ENCODE results near the gene TPM4.

Gene TPM4

DNA sequence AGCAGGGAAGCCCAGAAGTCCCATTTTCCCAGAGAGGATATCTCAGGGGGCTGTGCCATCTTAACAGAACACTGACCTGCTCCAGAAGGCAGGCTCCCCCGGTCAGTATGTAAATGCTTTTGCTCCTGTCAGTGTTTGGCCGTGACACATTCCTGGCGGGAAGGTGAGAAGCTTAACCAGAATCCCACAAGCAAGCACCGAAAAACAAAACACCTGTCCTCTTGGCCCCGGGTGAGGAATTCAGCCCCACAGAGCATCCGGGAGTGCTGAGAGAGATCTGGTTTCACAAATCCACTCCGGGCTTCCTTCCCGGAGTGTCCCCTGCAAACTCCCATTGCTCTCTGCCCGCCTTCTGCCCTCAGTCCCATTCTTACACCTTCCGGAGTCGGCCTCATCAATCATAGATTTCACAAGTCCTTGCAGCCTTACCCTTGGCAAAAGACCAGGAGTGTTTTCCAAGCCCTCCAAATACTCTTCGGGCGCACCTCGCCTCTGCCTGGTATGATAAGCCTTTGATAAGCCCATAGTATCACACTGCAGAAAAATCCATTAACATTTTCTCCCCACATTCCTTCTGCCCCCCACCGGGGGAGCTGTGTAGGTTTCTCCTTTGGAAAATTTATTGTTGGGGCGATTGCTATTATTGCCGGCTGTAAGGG is 12.2 kb downstream of the TPM4 start:
- Histone ChIP-seq H3K4me3 (ENCODE audit: low read depth, low read length, poor library complexity, severe bottlenecking) (no peak overlapping the region), H4K20me1 (ENCODE audit: insufficient read depth, low read length) (no peaks in the 10 kb centered on the region), H2AFZ (ENCODE audit: low read length) (no peak overlapping the region), H3K9me3 (ENCODE audit: low read length) (no peaks in the 10 kb centered on the region), H3K27ac (ENCODE audit: low read depth, low read length, poor library complexity, severe bottlenecking) (no peak overlapping the region), H3K9ac (ENCODE audit: low read length) (no peak overlapping the region), H3K4me1 (ENCODE audit: insufficient read depth, low read length, severe bottlenecking) (peaks cover 5% of the 10 kb centered on the region), H3F3A (ENCODE audit: insufficient read depth, low read length) (no peaks in the 10 kb centered on the region), H3K4me2 (ENCODE audit: low read length) (no peak overlapping the region), H3K79me2 (ENCODE audit: insufficient read depth, low read length) (no peaks in the 10 kb centered on the region), H3K9me2 (ENCODE audit: low read depth, low read length) (no peaks in the 10 kb centered on the region), H3K27me3 (ENCODE audit: insufficient read depth, low read length) (no peaks in the 10 kb centered on the region), H3K36me3 (ENCODE audit: insufficient read depth, low read length) (peaks cover 20% of the 10 kb centered on the region; the same call in 1 of the 2 replicates)
- TF ChIP-seq CTCF (IDR thresholded peaks at IDR 0.05; ENCODE audit: low read length) (no peak), EZH2 (IDR thresholded peaks at IDR 0.05; ENCODE audit: borderline replicate concordance, low read length) (no peak)

DNA sequence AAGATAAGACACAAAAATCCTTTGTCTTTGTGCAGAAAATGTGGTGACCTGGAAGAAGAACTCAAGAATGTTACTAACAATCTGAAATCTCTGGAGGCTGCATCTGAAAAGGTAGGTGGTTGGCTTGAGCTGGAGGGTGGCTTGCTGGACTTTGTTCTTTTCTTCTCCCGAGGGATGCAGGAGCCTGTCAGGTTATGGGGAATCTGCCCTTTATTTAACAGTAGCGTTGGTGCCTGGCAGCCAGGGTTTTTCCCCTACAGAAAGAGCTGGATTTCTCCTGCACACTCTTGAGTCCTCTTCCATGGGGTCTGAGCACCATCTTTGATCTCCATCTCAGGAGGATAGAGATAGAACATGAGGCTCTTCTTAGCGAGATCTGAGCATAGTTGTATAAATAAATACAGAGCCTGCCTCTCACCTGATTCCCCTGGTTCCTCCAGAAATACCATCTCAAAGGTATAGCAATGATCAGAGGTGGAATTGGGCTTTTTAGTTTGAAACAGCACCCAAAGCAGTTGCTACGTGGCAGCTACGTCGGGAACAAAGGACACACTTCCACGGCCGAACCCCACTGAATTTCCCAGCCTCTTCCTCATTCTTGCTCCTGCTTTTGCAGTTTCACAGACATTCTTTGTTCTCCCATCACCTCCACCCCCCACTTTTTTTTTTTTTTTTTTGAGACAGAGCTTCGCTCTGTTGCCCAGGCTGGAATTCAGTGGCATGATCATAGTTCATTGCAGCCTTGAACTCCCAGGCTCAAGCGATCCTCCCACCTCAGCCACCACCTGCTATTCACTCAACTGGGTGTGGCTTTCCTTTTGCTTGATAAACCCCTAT is 12.9 kb downstream of the TPM4 start:
- Histone ChIP-seq H3K36me3 (ENCODE audit: insufficient read depth, low read length) (peaks cover 24% of the 10 kb centered on the region), H3K9me3 (ENCODE audit: low read length) (no peaks in the 10 kb centered on the region), H3F3A (ENCODE audit: insufficient read depth, low read length) (no peaks in the 10 kb centered on the region), H2AFZ (ENCODE audit: low read length) (no peak overlapping the region), H3K9ac (ENCODE audit: low read length) (no peak overlapping the region), H3K27me3 (ENCODE audit: insufficient read depth, low read length) (no peaks in the 10 kb centered on the region), H4K20me1 (ENCODE audit: insufficient read depth, low read length) (no peaks in the 10 kb centered on the region), H3K27ac (ENCODE audit: low read depth, low read length, poor library complexity, severe bottlenecking) (no peak overlapping the region), H3K79me2 (ENCODE audit: insufficient read depth, low read length) (no peaks in the 10 kb centered on the region), H3K4me2 (ENCODE audit: low read length) (no peak overlapping the region), H3K9me2 (ENCODE audit: low read depth, low read length) (no peaks in the 10 kb centered on the region), H3K4me3 (ENCODE audit: low read depth, low read length, poor library complexity, severe bottlenecking) (no peak overlapping the region), H3K4me1 (ENCODE audit: insufficient read depth, low read length, severe bottlenecking) (peaks cover 5% of the 10 kb centered on the region)
- TF ChIP-seq EZH2 (IDR thresholded peaks at IDR 0.05; ENCODE audit: borderline replicate concordance, low read length): no peak
- TF ChIP-seq CTCF (IDR thresholded peaks at IDR 0.05; ENCODE audit: low read length): no peak

GRCh38 chr19:16091546-16092475 is 15.5 kb downstream of the TPM4 start:
- Histone ChIP-seq H3K9me2 (ENCODE audit: low read depth, low read length) (no peaks in the 10 kb centered on the region), H3K27ac (ENCODE audit: low read depth, low read length, poor library complexity, severe bottlenecking) (no peak overlapping the region), H3K36me3 (ENCODE audit: insufficient read depth, low read length) (peaks cover 36% of the 10 kb centered on the region), H3K27me3 (ENCODE audit: insufficient read depth, low read length) (no peaks in the 10 kb centered on the region), H2AFZ (ENCODE audit: low read length) (no peak overlapping the region), H4K20me1 (ENCODE audit: insufficient read depth, low read length) (no peaks in the 10 kb centered on the region), H3F3A (ENCODE audit: insufficient read depth, low read length) (no peaks in the 10 kb centered on the region), H3K4me2 (ENCODE audit: low read length) (no peak overlapping the region), H3K4me3 (ENCODE audit: low read depth, low read length, poor library complexity, severe bottlenecking) (no peak overlapping the region), H3K79me2 (ENCODE audit: insufficient read depth, low read length) (no peaks in the 10 kb centered on the region), H3K9me3 (ENCODE audit: low read length) (no peaks in the 10 kb centered on the region), H3K9ac (ENCODE audit: low read length) (no peak overlapping the region), H3K4me1 (ENCODE audit: insufficient read depth, low read length, severe bottlenecking) (peaks cover 3% of the 10 kb centered on the region)
- TF ChIP-seq EZH2 (IDR thresholded peaks at IDR 0.05; ENCODE audit: borderline replicate concordance, low read length): no peak
- TF ChIP-seq CTCF (IDR thresholded peaks at IDR 0.05; ENCODE audit: low read length): no peak

Data from OCI-LY1 (cell line).